NCI-H446 (cell line): ENCODE data around the gene TMIGD1.

Experiments
- DNase-seq, 2 experiments: peaks; one replicate each; lab custom pipeline; 2025; lab: John Stamatoyannopoulos, UW

Gene TMIGD1

GRCh38 chr17:30290696-30291542 lies 42.9 kb downstream of the TMIGD1 start:
- DNase-seq, result peak in 1 of 2 experiments; percentile 8

- no peak for DNase-seq
These were observed 43.8 kb downstream of the TMIGD1 start for GRCh38 chr17:30290077-30290476.

- DNase-seq, result no peak
These were observed 54.7 kb downstream of the TMIGD1 start for GRCh38 chr17:30279156-30279555.

GRCh38 chr17:30278032-30278431 lies 55.8 kb downstream of the TMIGD1 start:
- peak in 1 of 2 experiments; percentile 34 for DNase-seq

- no peak for DNase-seq
These were observed 57.9 kb downstream of the TMIGD1 start for GRCh38 chr17:30275911-30276310.

- no peak for DNase-seq
These were observed 59.0 kb downstream of the TMIGD1 start for GRCh38 chr17:30274887-30275286.

GRCh38 chr17:30273373-30273772 lies 60.5 kb downstream of the TMIGD1 start:
- DNase-seq, result no peak

GRCh38 chr17:30271102-30271501 lies 62.8 kb downstream of the TMIGD1 start:
- DNase-seq, result no peak

GRCh38 chr17:30267625-30268024 lies 66.2 kb downstream of the TMIGD1 start:
- no peak for DNase-seq
